ENCODE measurements around the gene C1QTNF12.

DNA sequence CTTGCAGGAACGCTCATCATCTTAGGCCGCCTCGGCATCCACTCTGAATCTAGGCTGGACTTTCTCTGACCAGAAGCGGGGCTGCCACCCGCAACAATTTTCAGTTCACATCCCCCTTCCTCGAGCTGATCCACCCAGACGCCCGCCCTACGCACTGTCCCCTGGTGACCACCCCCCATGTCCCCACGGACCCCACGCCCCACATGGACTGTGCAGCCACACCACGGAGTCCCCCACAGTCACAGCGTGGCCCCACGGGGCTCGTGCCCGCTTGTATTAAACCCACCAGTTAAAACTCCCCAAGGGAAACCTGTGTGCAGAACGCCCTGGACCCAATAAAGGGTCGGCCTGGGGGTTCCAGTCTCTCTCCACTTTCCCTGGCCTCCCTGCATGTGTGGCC lies 13.0 kb upstream of the C1QTNF12 start:
- TF ChIP-seq, protein P1, sequence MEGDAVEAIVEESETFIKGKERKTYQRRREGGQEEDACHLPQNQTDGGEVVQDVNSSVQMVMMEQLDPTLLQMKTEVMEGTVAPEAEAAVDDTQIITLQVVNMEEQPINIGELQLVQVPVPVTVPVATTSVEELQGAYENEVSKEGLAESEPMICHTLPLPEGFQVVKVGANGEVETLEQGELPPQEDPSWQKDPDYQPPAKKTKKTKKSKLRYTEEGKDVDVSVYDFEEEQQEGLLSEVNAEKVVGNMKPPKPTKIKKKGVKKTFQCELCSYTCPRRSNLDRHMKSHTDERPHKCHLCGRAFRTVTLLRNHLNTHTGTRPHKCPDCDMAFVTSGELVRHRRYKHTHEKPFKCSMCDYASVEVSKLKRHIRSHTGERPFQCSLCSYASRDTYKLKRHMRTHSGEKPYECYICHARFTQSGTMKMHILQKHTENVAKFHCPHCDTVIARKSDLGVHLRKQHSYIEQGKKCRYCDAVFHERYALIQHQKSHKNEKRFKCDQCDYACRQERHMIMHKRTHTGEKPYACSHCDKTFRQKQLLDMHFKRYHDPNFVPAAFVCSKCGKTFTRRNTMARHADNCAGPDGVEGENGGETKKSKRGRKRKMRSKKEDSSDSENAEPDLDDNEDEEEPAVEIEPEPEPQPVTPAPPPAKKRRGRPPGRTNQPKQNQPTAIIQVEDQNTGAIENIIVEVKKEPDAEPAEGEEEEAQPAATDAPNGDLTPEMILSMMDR (IDR thresholded peaks at IDR 0.05; ENCODE audit: insufficient read depth, low read length), result no peak
- TF ChIP-seq SPI1 (IDR thresholded peaks at IDR 0.05; ENCODE audit: borderline replicate concordance, low read depth) (no peak), POLR2AphosphoS5 (IDR thresholded peaks at IDR 0.05; ENCODE audit: low read depth) (no peak), GABPA (IDR thresholded peaks at IDR 0.05; ENCODE audit: low read depth) (no peak)

Data from HL-60 (cell line).